Measurements from ENCODE around the gene SFN.
"Not testable (repeated sequence)": the region's sequence is repeated elsewhere in the genome, so short reads cannot be mapped to it uniquely, and the experiment has no call there.

SFN gene

GRCh38 chr1:26839339-26839722 is 23.6 kb upstream of the SFN start:
- no peak for DNase-seq (ENCODE audit: low spot score)

GRCh38 chr1:26839779-26840178 is 23.2 kb upstream of the SFN start:
- no peak for DNase-seq (ENCODE audit: low spot score)

GRCh38 chr1:26844424-26845196 is 18.3 kb upstream of the SFN start:
- no peak for DNase-seq (ENCODE audit: low spot score)

GRCh38 chr1:26847826-26848225 is 15.1 kb upstream of the SFN start:
- not testable (repeated sequence) for DNase-seq (ENCODE audit: low spot score)

GRCh38 chr1:26848499-26848898 is 14.4 kb upstream of the SFN start:
- DNase-seq (ENCODE audit: low spot score): no peak

- DNase-seq (ENCODE audit: low spot score): peak; percentile 90
These were observed 13.8 kb upstream of the SFN start for GRCh38 chr1:26848941-26849774.

- DNase-seq (ENCODE audit: low spot score): no peak
These were observed 11.8 kb upstream of the SFN start for GRCh38 chr1:26851106-26851684.

- peak; percentile 33 for DNase-seq (ENCODE audit: low spot score)
These were observed 10.2 kb upstream of the SFN start for GRCh38 chr1:26852701-26853100.

GRCh38 chr1:26853156-26853555 is 9.8 kb upstream of the SFN start:
- DNase-seq (ENCODE audit: low spot score): peak; percentile 94

- no peak for DNase-seq (ENCODE audit: low spot score)
These were observed 9.3 kb upstream of the SFN start for GRCh38 chr1:26853600-26853999.

- DNase-seq (ENCODE audit: low spot score): peak; percentile 16
These were observed 8.0 kb upstream of the SFN start for GRCh38 chr1:26854906-26855305.

- no peak for DNase-seq (ENCODE audit: low spot score)
These were observed 7.3 kb upstream of the SFN start for GRCh38 chr1:26855636-26856035.

GRCh38 chr1:26856181-26856580 is 6.8 kb upstream of the SFN start:
- no peak for DNase-seq (ENCODE audit: low spot score)

GRCh38 chr1:26856604-26857469 is 6.1 kb upstream of the SFN start:
- no peak for DNase-seq (ENCODE audit: low spot score)

GRCh38 chr1:26857473-26858060 is 5.4 kb upstream of the SFN start:
- DNase-seq (ENCODE audit: low spot score): no peak

GRCh38 chr1:26858160-26858559 is 4.8 kb upstream of the SFN start:
- no peak for DNase-seq (ENCODE audit: low spot score)

GRCh38 chr1:26858891-26859640 is 3.9 kb upstream of the SFN start:
- no peak for DNase-seq (ENCODE audit: low spot score)

GRCh38 chr1:26861286-26861701 is 1.7 kb upstream of the SFN start:
- peak; percentile 30 for DNase-seq (ENCODE audit: low spot score)

- peak; percentile 47 for DNase-seq (ENCODE audit: low spot score)
These were observed 1.0 kb upstream of the SFN start for GRCh38 chr1:26861889-26862378.

- DNase-seq (ENCODE audit: low spot score): no peak
These were observed 732 bp downstream of the SFN start for GRCh38 chr1:26863685-26864077.

Data from SW480 (cell line).